ENCODE data around the gene LILRA6. TPM values are rescaled to one million over a fixed set of nuclear protein-coding genes. Genes with fewer than 3 reads are reported as not detected.
"Not testable (repeated sequence)": the region's sequence is repeated elsewhere in the genome, so short reads cannot be mapped to it uniquely, and the experiment has no call there.

LILRA6 gene
- total RNA-seq, 2 experiments from 2014 or later: not detected

DNA sequence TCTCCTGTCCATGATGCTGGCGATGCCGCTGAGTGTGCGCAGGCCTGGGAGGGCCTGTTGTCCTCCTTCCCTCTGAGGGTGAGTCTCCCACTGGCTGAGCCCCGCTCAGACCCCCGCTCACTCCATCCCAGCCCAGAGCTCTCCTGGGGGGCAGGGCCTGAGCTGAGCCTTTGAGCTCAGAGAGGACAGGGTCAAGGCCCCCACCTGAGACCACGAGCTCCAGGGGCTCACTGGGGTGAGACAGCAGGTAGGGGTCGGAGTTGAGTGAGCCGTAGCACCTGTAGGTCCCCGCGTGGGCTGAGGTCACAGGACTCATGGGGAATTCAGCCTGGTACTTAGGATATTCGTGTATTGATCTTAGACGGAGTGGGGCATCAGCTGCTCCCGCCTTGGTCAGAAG lies 35.5 kb upstream of the LILRA6 start:
- DNase-seq; H3K4me3 Mint-ChIP-seq; intact Hi-C loops (cut with micrococcal nuclease); H3K27ac Mint-ChIP-seq; CTCF ChIA-PET; H3K36me3 Mint-ChIP-seq (ENCODE audit: low read depth); H3K9me3 Mint-ChIP-seq; H3K4me1 Mint-ChIP-seq (ENCODE audit: low read depth): not testable (repeated sequence)
- H3K27me3 Mint-ChIP-seq (ENCODE audit: low read depth): peaks cover 36% of the 10 kb centered on the region

DNA sequence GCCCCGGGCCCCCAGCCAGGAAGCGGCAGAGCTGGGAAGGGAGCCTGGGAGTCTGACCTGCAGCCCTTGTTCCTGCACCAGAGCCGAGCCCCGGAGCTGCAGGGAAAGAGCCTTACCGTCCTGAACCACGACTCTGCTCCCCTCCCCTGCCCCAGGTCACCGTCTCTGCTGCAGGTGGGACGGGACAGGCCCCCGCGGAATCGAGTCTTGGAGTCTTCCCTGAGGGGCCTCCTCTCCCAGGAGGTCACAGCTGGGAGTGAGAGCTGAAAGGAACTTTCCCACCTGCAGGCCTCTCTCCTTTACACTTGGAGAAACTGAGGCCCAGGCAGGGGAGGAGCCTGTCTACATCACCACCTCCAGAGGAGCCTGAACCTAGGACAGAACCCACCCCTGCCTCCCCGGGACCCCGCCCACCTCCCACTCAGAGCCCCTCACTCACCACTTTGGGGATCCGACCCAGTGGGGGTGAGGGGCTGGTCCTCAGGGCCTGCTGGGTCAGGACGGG lies 34.6 kb upstream of the LILRA6 start:
- H3K4me1 Mint-ChIP-seq (ENCODE audit: low read depth); H3K27ac Mint-ChIP-seq; DNase-seq; H3K9me3 Mint-ChIP-seq; CTCF ChIA-PET; intact Hi-C loops (cut with micrococcal nuclease); H3K36me3 Mint-ChIP-seq (ENCODE audit: low read depth); H3K4me3 Mint-ChIP-seq: not testable (repeated sequence)
- H3K27me3 Mint-ChIP-seq (ENCODE audit: low read depth): peaks cover 34% of the 10 kb centered on the region

DNA sequence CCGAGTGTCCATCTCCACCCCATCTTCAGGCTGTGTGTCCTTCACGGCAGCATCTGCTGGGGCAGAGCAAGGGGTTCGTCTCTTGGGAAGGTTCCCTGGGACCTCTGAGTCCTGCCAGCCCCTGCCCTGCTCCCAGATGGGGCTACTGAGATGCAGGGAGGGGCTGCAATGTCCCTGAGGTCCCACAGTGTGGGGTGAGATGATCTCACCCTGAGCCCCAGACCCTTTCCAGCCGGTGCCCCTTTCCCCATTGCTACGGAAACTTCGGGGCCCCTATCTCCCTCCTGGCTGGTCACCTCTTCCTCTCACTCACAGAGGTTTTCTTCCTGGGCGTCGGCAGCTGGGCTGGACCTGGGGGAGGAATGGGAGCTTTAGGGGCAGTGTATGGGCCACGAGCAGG lies 33.4 kb upstream of the LILRA6 start:
- Mint-ChIP-seq H3K27me3 (ENCODE audit: low read depth) (peaks cover 31% of the 10 kb centered on the region), H3K9me3 (no peaks in the 10 kb centered on the region), H3K4me3 (no peak overlapping the region), H3K36me3 (ENCODE audit: low read depth) (no peaks in the 10 kb centered on the region), H3K4me1 (ENCODE audit: low read depth) (no peaks in the 10 kb centered on the region), H3K27ac (no peak overlapping the region)
- intact Hi-C loops (cut with micrococcal nuclease): no loop called here
- no peak for DNase-seq
- CTCF ChIA-PET: no interaction called here

DNA sequence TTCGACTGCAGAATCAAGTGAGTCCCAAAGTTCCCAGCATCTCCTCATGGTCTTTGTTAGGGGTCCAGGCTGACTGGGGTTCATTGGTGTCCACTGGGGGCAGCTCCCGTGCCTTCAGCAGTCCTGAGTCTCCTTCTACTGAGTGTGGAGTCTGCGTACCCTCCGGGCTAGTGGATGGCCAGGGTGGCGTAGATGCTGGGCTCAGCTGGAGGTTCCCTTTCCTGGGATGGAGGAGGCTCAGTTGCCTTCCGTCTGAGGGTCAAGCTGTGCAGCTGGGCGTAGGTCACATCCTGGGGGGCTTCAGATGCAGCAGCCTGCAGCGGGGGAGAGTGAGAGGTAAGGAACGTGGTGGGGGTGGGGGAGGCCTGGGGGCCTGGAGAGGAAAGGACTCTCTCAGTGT lies 31.9 kb upstream of the LILRA6 start:
- CTCF ChIA-PET: interaction anchor here (0.6 kb wide), 1 partner anchor 9 kb away, joined by 3 read pairs; no protein-coding TSS in a partner anchor
- H3K4me1 Mint-ChIP-seq (ENCODE audit: low read depth); H3K27ac Mint-ChIP-seq; H3K9me3 Mint-ChIP-seq; DNase-seq; H3K4me3 Mint-ChIP-seq; intact Hi-C loops (cut with micrococcal nuclease); H3K36me3 Mint-ChIP-seq (ENCODE audit: low read depth): not testable (repeated sequence)
- H3K27me3 Mint-ChIP-seq (ENCODE audit: low read depth): peaks cover 18% of the 10 kb centered on the region

DNA sequence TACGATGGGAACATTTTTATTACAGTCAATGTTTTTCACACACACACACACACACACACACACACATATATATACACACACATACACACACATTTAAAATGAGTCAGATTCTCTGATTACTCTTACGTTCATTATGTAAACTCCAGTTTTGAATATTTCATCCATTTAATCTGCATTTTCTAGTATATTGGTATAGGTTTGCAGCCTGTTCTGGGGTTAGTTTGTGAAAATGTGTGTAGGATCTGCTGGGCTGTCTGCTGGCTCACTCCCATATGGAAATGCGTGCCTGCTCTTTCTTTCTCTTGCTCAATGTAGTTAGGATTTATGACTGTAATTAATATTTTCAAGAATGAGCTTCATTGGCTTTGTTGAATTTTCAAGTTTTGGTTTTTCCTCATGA lies 31.2 kb upstream of the LILRA6 start:
- H3K4me1 Mint-ChIP-seq (ENCODE audit: low read depth): no peaks in the 10 kb centered on the region
- DNase-seq: no peak
- intact Hi-C loops (cut with micrococcal nuclease): no loop called here
- no peak overlapping the region for H3K27ac Mint-ChIP-seq
- no peaks in the 10 kb centered on the region for H3K9me3 Mint-ChIP-seq
- no peaks in the 10 kb centered on the region for H3K36me3 Mint-ChIP-seq (ENCODE audit: low read depth)
- no peak overlapping the region for H3K4me3 Mint-ChIP-seq
- peaks cover 13% of the 10 kb centered on the region for H3K27me3 Mint-ChIP-seq (ENCODE audit: low read depth)
- CTCF ChIA-PET: interaction anchor here (0.6 to 0.8 kb wide), 2 partner anchors 8 to 1144 kb away, joined by 3 read pairs; no protein-coding TSS in a partner anchor

DNA sequence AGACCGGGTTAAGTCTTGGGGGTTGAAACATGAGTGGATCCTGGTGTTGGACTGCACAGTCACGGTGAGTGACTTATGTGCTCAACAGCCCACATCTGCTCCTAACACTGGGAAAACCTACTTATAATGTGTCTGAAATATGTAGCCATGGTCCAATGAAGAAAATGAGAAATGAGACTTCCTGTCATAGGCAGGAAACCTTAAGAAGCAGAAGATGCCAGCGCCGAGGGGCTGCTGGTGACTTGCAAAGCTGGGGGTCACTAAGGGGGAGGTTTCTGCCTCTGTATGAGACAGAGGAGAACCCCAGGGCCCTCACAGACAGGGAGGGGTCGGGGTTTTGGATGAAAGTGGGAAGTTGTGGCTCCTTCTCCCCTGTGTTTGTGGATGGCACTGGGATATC lies 29.6 kb upstream of the LILRA6 start:
- H3K4me1 Mint-ChIP-seq (ENCODE audit: low read depth); H3K9me3 Mint-ChIP-seq; H3K4me3 Mint-ChIP-seq; intact Hi-C loops (cut with micrococcal nuclease); DNase-seq; H3K27ac Mint-ChIP-seq; H3K36me3 Mint-ChIP-seq (ENCODE audit: low read depth); CTCF ChIA-PET: not testable (repeated sequence)
- H3K27me3 Mint-ChIP-seq (ENCODE audit: low read depth): peaks cover 10% of the 10 kb centered on the region

DNA sequence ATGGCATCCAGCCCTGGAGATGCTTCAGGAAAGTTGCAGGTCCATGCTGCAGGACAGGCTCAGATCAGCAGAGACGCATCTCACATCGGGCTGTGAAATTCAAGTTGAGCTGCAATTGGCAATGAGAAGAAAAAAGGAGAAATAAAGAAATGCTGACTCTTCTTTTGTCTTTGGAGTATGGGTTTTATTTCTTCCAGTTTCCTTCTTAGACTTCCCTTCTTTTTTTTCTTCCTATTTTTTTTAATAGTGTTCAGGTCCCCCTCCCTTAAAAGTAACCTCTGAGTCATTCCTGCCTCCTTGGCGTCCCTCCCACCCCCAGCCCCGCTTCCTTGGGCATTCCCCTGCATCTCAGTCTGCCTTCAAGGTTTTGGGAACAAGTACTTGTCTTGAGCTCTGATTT lies 29.0 kb upstream of the LILRA6 start:
- H3K36me3 Mint-ChIP-seq (ENCODE audit: low read depth); H3K4me1 Mint-ChIP-seq (ENCODE audit: low read depth); DNase-seq; CTCF ChIA-PET; H3K27ac Mint-ChIP-seq; intact Hi-C loops (cut with micrococcal nuclease); H3K4me3 Mint-ChIP-seq; H3K9me3 Mint-ChIP-seq: not testable (repeated sequence)
- H3K27me3 Mint-ChIP-seq (ENCODE audit: low read depth): peaks cover 10% of the 10 kb centered on the region

DNA sequence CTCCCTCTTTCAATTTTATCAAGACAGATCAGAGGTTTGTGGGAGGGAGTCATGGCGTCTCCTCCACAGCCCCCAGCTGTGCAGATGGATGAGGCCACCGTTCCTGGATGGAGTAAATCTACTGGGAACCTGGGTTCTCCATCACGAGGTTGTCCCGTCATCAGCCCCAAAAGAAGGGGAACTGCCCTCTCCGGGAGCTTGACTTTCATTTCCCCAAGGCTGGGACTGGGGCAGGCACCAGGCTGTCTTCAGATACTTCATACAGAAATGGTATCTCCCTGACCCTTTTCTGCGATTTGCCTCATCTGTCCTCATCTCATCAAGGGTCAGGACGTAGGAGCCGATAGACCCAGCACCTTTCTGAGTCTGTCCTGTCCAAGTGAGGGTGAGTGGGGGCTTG lies 28.5 kb upstream of the LILRA6 start:
- CTCF ChIA-PET: interaction anchor here (0.6 kb wide), 1 partner anchor 214 kb away, joined by 3 read pairs; no protein-coding TSS in a partner anchor
- intact Hi-C loops (cut with micrococcal nuclease): no loop called here
- Mint-ChIP-seq H3K36me3 (ENCODE audit: low read depth) (no peaks in the 10 kb centered on the region), H3K4me3 (no peak overlapping the region), H3K4me1 (ENCODE audit: low read depth) (no peaks in the 10 kb centered on the region), H3K27me3 (ENCODE audit: low read depth) (peaks cover 10% of the 10 kb centered on the region), H3K9me3 (no peaks in the 10 kb centered on the region), H3K27ac (no peak overlapping the region)
- DNase-seq: no peak

DNA sequence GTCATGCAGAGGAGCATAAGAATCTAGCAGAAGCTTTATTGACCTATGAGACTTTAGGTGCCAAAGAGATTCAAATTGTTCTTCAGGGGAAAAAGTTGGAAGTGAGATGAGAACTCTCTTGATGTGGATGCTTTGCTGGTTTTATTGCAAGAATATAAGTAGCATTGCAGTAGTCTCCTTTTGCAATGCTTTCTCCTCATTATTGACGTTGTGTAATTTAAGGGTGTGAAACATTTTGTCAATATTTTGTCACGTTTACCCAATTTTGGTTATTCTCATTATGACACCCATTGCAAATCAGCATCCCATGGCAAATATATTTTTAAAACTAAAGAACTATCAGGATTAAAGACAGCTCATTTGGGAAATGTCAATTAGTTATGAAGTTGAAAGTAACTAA lies 26.3 kb upstream of the LILRA6 start:
- DNase-seq: no peak
- no peak overlapping the region for H3K27ac Mint-ChIP-seq
- no peak overlapping the region for H3K4me3 Mint-ChIP-seq
- intact Hi-C loops (cut with micrococcal nuclease): no loop called here
- peaks cover 10% of the 10 kb centered on the region for H3K27me3 Mint-ChIP-seq (ENCODE audit: low read depth)
- no peaks in the 10 kb centered on the region for H3K9me3 Mint-ChIP-seq
- CTCF ChIA-PET: interaction anchor here (0.6 to 1.2 kb wide), 3 partner anchors 50 to 1235 kb away, joined by 3 to 7 read pairs (median 3); no protein-coding TSS in a partner anchor
- no peaks in the 10 kb centered on the region for H3K36me3 Mint-ChIP-seq (ENCODE audit: low read depth)
- no peaks in the 10 kb centered on the region for H3K4me1 Mint-ChIP-seq (ENCODE audit: low read depth)

DNA sequence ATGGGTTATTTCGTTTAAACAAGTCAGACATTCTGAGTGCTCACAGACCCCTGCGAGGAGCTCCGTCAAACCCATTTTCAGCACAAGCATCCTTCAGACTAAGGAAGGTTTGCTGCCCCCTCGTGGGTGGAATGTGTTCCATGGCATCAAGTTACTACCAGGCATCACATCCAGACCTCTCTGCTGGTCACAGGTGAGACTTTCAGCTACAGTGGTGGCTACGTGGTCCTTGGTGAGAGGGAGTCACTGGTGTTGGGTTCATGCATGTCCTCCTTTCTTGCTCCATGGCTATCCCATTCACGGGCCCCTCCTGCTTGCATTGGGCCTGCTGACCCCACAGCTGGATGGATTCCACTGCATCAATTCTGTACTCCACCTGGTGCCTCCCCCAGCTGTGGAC lies 23.5 kb upstream of the LILRA6 start:
- CTCF ChIA-PET: interaction anchor here (0.6 to 2.2 kb wide), 16 partner anchors 12 to 356 kb away, joined by 3 to 13 read pairs (median 4); partner anchors contain the start of gene MBOAT7
- Mint-ChIP-seq H3K27me3 (ENCODE audit: low read depth) (peaks cover 6% of the 10 kb centered on the region), H3K36me3 (ENCODE audit: low read depth) (no peaks in the 10 kb centered on the region), H3K4me1 (ENCODE audit: low read depth) (no peaks in the 10 kb centered on the region), H3K9me3 (no peaks in the 10 kb centered on the region), H3K4me3 (no peak overlapping the region), H3K27ac (no peak overlapping the region)
- intact Hi-C loops (cut with micrococcal nuclease): loop anchor here (1.0 kb wide), 1 partner anchor 98 kb away; no protein-coding TSS in a partner anchor
- peak; percentile 89 for DNase-seq

DNA sequence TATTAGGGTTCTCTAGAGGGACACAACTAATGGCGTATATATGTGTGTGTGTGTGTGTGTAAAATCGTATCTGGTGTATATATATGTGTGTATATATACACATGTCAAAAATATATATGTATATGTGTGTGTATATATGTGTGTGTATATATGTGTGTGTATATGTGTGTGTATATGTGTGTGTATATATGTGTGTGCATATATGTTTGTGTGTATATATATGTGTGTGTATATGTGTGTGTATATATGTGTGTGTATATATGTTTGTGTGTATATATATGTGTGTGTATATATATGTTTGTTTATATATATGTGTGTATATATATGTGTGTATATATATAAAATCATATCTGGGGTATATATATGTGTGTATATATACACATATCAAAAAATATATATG lies 19.9 kb upstream of the LILRA6 start:
- CTCF ChIA-PET: no interaction called here
- H3K4me3 Mint-ChIP-seq: no peak overlapping the region
- no peaks in the 10 kb centered on the region for H3K4me1 Mint-ChIP-seq (ENCODE audit: low read depth)
- H3K27ac Mint-ChIP-seq: no peak overlapping the region
- H3K36me3 Mint-ChIP-seq (ENCODE audit: low read depth): no peaks in the 10 kb centered on the region
- peaks cover 8% of the 10 kb centered on the region for H3K27me3 Mint-ChIP-seq (ENCODE audit: low read depth)
- no peak for DNase-seq
- intact Hi-C loops (cut with micrococcal nuclease): no loop called here
- H3K9me3 Mint-ChIP-seq: no peaks in the 10 kb centered on the region

DNA sequence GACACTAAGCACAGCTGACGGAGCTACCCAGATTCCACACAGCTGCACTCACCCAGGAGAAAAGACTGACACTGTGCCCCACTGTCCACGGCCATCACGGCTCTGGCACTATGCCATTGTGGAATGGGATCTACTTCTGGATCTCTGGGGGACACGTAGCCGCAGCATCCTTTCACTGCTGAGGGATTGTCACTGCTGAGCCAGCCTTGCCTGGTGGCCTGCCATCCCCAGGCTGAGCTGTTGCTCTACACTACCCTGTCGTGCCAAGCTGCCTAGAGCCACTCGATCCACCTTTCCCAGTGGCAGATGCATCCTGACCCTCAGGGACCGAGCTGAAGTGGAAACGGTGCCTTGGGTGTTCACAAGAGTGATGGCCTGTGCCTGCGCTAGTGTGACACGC lies 19.5 kb upstream of the LILRA6 start:
- CTCF ChIA-PET: interaction anchor here (1.0 kb wide), 1 partner anchor 129 kb away, joined by 3 read pairs; no protein-coding TSS in a partner anchor
- Mint-ChIP-seq H3K36me3 (ENCODE audit: low read depth) (no peaks in the 10 kb centered on the region), H3K9me3 (no peaks in the 10 kb centered on the region), H3K4me1 (ENCODE audit: low read depth) (no peaks in the 10 kb centered on the region), H3K27me3 (ENCODE audit: low read depth) (peaks cover 8% of the 10 kb centered on the region), H3K4me3 (no peak overlapping the region), H3K27ac (no peak overlapping the region)
- DNase-seq: no peak
- intact Hi-C loops (cut with micrococcal nuclease): no loop called here

DNA sequence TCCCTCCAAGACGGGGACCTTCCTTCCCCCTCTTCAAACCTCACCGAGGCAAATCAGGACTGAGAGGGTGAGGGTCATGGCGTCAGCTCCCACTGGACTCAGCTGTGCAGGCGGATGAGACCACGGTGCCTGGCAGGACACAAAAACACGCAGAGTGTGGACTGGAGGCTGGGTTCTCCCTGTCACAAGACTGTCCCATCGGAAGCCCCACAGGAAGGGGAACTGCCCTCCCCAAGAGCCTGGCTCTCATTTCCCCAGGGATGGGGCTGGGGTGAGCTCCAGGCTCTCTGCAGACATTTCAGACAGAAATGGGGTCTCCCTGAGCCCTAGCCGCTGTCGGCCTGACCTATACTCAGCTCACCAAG lies 14.5 kb upstream of the LILRA6 start, which contains the start of gene LILRB5:
Gene LILRB5 (minus strand): TSS at position 158 of the 365 bp plus-strand sequence. CDS start 80 bp downstream, at position 78.
- CTCF ChIA-PET: no interaction called here
- no peaks in the 10 kb centered on the region for H3K4me1 Mint-ChIP-seq (ENCODE audit: low read depth)
- no peak for DNase-seq
- H3K4me3 Mint-ChIP-seq: no peak within 1 kb of the TSS
- H3K27me3 Mint-ChIP-seq (ENCODE audit: low read depth): peaks cover 6% of the 10 kb centered on the region
- no peak within 1 kb of the TSS for H3K27ac Mint-ChIP-seq
- intact Hi-C loops (cut with micrococcal nuclease): no loop called here
- no peaks in the 10 kb centered on the region for H3K36me3 Mint-ChIP-seq (ENCODE audit: low read depth)
- H3K9me3 Mint-ChIP-seq: no peaks in the 10 kb centered on the region

Measured in activated naive CD4-positive, alpha-beta T cell treated with anti-CD3 and anti-CD28 coated beads for 36 hours (primary cell).